ENCODE data around the gene TRIM65.

DNA sequence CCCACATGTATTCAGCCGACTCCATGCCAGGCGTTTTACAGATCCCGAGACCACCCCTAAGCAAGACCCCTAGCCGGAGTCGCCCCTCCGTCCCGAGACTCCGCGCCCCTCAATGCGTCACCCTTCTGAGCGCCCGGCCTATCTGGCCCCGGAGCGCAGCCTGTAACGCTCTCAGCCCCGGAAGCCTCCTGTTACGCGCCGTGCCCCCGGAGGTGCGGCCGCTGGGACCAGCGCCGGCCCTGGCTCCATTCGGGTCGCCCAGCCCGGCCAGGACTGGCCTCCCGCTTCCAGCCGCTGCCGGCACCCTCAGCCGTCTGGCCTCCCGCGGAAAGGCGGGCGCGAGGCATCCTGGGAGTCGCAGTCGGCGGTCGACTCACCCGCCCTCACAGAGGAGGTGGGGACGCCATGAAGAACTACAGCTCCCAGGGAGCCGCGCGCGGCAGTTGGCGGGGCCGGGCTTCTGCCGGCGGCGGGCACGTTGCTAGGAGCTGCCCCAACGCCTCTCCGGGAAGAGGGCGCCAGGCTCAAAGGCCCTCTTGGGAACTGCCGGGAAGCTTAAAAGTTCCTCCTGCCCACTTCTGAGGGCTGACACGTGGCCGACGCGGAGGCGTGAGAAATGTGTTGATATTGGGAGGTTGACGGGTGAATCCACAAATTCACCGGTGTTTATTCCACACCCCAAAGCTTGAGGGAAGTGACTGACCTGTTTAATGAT is 44.1 kb upstream of the TRIM65 start, which contains the start of gene FBF1:
- TF ChIP-seq, protein P1, sequence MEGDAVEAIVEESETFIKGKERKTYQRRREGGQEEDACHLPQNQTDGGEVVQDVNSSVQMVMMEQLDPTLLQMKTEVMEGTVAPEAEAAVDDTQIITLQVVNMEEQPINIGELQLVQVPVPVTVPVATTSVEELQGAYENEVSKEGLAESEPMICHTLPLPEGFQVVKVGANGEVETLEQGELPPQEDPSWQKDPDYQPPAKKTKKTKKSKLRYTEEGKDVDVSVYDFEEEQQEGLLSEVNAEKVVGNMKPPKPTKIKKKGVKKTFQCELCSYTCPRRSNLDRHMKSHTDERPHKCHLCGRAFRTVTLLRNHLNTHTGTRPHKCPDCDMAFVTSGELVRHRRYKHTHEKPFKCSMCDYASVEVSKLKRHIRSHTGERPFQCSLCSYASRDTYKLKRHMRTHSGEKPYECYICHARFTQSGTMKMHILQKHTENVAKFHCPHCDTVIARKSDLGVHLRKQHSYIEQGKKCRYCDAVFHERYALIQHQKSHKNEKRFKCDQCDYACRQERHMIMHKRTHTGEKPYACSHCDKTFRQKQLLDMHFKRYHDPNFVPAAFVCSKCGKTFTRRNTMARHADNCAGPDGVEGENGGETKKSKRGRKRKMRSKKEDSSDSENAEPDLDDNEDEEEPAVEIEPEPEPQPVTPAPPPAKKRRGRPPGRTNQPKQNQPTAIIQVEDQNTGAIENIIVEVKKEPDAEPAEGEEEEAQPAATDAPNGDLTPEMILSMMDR (IDR thresholded peaks at IDR 0.05; ENCODE audit: poor library complexity), result no peak
- TF ChIP-seq EZH2 (IDR thresholded peaks at IDR 0.05; ENCODE audit: borderline replicate concordance), result no peak

Measured in hepatocyte (in vitro differentiated cells).